Measurements from ENCODE around the gene MALL.
"Not testable (repeated sequence)": the region's sequence is repeated elsewhere in the genome, so short reads cannot be mapped to it uniquely, and the experiment has no call there.

DNA sequence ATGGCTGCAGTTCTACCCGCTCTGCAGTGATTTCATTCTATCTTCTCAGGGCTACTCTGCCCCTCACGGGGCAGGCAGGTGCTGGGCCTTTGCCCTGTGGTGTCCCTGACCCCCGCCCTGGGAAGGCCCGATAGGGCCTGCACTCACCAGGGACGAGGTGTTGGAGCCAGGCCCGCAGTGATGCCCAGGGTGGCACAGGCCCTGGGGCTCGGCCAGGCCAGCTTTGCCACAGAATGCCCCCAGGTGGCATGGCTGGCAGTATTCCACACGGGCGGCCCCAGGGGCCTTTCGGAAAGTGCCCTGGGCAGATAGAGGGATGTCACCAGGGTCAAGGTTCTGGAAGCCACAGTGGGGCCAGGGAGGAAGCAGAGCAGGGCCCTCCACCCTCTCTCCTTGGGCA lies 80.7 kb downstream of the MALL start:
- not testable (repeated sequence) for TF ChIP-seq HDGF (IDR thresholded peaks at IDR 0.05; ENCODE audit: borderline replicate concordance); ZNF384 (IDR thresholded peaks at IDR 0.05); BHLHE40 (IDR thresholded peaks at IDR 0.05; ENCODE audit: borderline replicate concordance)
